Activated T-cell treated with anti-CD3 and anti-CD28 coated beads, Interleukin-2, amount 50 U/mL, for 72 hours (primary cell): ENCODE results near the gene AGAP1. TPM values are rescaled to one million over a fixed set of nuclear protein-coding genes. Genes with fewer than 3 reads are reported as not detected.
"Not testable (repeated sequence)": the region's sequence is repeated elsewhere in the genome, so short reads cannot be mapped to it uniquely, and the experiment has no call there.

Experiments used
- ATAC-seq, 2 donors: fragments of 150-1000 bp; cut with Tn5 transposase; replicated peaks in 1 of 2; 2 replicates each; pipeline ENCODE4 v1.10.0; 2021; ENCODE audit warnings: moderate library complexity in 2 of 2, mild to moderate bottlenecking in 1 of 2
- DNase-seq, 2 donors: peaks; one replicate each; pipeline ENCODE4 v3.0.0; 2021 to 2022; ENCODE audit warnings: mixed read lengths in 1 of 2
- H3K27ac Mint-ChIP-seq: one replicate; pipeline ENCODE4 v1.8.0; 2022; ENCODE audit warnings: mild to moderate bottlenecking, moderate library complexity, mixed read lengths
- H3K27me3 Mint-ChIP-seq: one replicate; pipeline ENCODE4 v1.8.0; 2022; ENCODE audit warnings: low read depth, mixed read lengths
- H3K36me3 Mint-ChIP-seq, 2 donors: one replicate each; pipeline ENCODE4 v1.8.0; 2022; ENCODE audit warnings: mixed read lengths in 2 of 2, mild to moderate bottlenecking in 1 of 2; ENCODE audit not compliant: insufficient read depth in 2 of 2
- H3K4me1 Mint-ChIP-seq: one replicate; pipeline ENCODE4 v1.8.0; 2022; ENCODE audit warnings: low read depth, mixed read lengths
- H3K4me3 Mint-ChIP-seq, 2 donors: one replicate each; pipeline ENCODE4 v1.8.0; 2022; ENCODE audit warnings: mild to moderate bottlenecking in 2 of 2, mixed read lengths in 2 of 2, moderate library complexity in 2 of 2
- H3K9me3 Mint-ChIP-seq, 2 donors: one replicate each; pipeline ENCODE4 v1.8.0; 2022; ENCODE audit warnings: mixed read lengths in 2 of 2
- total RNA-seq, 2 donors: library from RNA; stranded (reverse); gene quantifications; one replicate each; pipeline ENCODE4 v1.2.3, GENCODE V29; 2022

AGAP1 gene
- total RNA-seq, 2 donors from 2014 or later, result 0.74 to 2.9 TPM

DNA sequence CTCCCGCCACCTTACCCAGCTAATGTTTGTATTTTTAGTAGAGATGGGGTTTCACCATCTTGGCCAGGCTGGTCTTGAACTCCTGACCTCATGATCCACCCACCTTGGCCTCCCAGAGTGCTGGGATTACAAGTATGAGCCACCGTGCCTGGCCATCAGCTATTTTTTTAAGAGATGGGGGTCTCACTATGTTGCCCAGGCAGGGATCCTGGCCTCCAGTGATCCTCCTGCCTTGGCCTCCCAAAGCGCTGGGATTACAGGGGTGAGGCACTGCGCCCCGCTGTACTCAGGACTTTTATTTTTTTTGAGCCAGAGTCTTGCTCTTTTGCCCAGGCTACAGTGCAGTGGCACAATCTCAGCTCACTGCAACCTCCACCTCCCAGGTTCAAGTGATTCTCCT lies 569.0 kb downstream of the AGAP1 start:
- not testable (repeated sequence) for H3K36me3 Mint-ChIP-seq, H3K4me3 Mint-ChIP-seq, H3K4me1 Mint-ChIP-seq, H3K9me3 Mint-ChIP-seq, H3K27ac Mint-ChIP-seq, DNase-seq, ATAC-seq
- peaks cover 11% of the 10 kb centered on the region for H3K27me3 Mint-ChIP-seq

DNA sequence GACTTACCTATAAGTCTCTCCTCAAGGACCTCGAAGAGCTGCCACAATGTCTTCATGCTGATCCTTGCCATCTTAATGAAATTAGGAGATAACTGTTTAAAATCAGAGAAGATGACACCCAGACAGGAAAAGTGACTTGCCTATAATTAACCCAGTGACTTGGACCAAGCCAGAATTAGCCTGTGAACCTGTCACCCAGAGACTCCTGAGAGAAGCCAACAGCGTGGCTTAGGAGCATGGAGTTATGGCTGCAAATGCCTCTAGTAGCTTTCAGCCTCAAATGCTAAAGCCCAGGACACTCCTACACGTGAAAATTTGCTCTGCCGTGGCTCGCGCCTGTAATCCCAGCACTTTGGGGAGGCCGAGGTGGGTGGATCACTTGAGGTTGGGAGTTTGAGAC lies 570.2 kb downstream of the AGAP1 start:
- Mint-ChIP-seq H3K9me3 (no peaks in the 10 kb centered on the region), H3K4me3 (no peak overlapping the region), H3K27me3 (peaks cover 5% of the 10 kb centered on the region), H3K36me3 (no peaks in the 10 kb centered on the region), H3K4me1 (no peaks in the 10 kb centered on the region), H3K27ac (no peak overlapping the region)
- ATAC-seq (no peak), DNase-seq (no peak)

DNA sequence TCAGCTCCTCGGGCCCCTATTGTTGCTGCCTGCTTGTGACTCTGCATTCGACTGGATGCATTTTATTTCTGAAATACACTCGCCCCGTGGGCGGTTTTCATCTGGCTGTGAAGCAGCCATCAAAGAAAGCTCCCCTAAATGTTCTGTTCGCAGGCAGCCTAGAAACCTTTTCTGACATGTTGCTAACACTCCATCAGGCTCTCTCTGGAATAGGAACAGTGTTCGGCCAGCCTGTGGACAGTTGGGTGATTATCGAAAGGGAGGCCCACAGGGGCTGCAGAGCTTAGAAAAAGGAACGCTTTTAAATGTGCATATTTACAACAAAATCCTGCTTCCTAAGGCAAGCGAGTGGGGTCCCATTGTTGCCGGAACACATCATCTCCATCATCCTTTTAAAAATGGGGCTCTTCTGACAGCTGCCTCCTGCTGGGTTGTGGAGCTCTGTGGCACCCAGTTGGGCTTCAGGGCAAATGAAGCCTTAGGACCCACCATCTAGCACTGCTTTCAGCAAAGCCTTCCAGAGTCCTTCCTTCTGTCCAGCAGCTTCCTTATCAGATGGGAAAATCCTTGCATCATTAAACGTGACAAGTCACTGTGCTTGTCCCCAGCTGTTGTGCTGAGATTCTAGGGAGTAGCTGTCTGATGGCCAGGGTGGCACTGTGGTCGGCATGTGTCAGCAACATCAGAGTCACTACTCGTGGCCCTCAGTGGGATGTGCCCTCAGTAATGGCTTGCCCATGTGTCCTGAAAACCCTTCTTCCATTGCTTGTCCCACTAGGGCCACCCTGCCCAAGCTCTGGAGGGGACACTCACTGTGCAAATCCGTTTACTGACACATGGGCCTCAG lies 571.7 kb downstream of the AGAP1 start:
- H3K27ac Mint-ChIP-seq, result no peak overlapping the region
- no peak for ATAC-seq
- H3K4me1 Mint-ChIP-seq, result no peaks in the 10 kb centered on the region
- peaks cover 5% of the 10 kb centered on the region for H3K27me3 Mint-ChIP-seq
- DNase-seq, result no peak
- H3K4me3 Mint-ChIP-seq, result no peak overlapping the region
- no peaks in the 10 kb centered on the region for H3K36me3 Mint-ChIP-seq
- no peaks in the 10 kb centered on the region for H3K9me3 Mint-ChIP-seq

DNA sequence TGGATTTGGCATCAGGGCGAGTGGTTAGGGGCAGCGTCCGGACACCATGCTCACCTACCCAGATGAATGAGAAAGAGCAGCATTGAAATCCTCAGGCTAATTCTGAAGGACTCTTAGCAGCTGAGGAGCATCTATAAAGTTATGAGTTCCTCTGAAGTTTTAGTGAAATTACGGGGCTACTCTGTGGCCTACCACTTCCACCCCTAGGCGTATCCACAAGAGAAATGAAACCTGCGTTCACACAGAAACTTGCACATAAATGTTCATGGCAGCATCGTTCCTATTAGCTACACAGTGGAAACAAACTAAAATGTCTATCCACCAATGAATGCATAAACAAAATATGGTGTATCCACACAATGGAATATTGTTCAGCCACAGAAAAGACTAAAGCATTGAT lies 576.4 kb downstream of the AGAP1 start:
- Mint-ChIP-seq H3K36me3 (no peaks in the 10 kb centered on the region), H3K9me3 (no peaks in the 10 kb centered on the region), H3K27ac (no peak overlapping the region), H3K4me1 (no peaks in the 10 kb centered on the region), H3K27me3 (peaks cover 5% of the 10 kb centered on the region), H3K4me3 (no peak overlapping the region)
- ATAC-seq (no peak), DNase-seq (no peak)

DNA sequence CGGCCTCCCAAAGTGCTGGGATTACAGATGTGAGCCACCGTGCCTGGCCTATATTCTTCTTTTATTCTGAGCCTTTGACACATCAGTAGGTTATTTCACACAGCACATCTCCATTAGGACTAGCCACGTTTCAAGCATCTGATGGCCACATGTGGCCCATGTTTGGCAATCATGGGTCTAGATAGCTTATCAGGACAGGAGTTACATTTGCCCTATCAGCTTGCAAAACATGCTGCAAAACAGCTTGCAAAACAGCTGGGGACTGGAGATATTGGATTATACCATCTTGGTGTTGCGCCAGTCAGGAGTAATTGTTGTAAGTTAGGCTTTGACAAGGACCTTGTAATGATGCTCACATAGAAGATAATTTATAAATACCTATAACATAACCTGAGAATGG lies 579.4 kb downstream of the AGAP1 start:
- Mint-ChIP-seq H3K36me3 (no peaks in the 10 kb centered on the region), H3K4me3 (no peak overlapping the region), H3K27me3 (no peaks in the 10 kb centered on the region), H3K27ac (no peak overlapping the region), H3K4me1 (no peaks in the 10 kb centered on the region), H3K9me3 (no peaks in the 10 kb centered on the region)
- DNase-seq (no peak), ATAC-seq (no peak)

DNA sequence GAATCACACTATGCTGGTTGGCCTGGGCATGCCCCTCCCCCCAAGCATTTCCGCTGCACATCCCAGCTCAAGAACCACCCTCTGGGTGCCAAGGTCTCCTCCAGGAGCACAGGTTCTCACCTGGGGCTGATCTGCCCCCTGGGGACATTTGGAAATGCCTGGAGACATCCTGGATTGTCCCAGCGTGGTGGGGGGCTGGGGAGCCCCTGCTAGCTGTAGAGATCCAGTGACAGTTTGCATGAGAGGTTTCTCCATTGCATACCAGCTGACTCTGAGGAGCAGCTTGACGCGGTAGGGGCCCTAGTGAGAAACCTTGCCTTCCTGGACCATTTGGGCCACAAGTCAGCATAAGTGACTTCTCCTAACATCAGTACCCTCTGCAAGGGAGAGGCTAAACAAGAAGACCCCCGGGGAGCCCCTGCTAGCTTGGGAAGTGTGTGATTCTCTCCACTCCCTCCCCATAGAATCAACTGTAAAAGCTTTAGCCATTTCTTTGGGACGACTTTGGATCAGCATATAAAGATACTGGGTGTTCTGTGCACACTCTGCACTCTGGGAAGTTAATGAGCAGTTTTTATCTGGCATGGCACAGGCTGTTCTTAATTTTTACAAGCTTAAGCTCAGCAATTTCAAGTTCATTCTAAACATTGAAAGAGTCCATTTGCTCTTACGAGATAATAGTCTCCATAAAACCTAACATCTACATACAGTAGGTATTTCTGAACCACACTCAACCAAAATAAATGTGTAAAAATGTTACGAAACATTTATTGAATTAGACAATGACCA lies 580.2 kb downstream of the AGAP1 start:
- no peak for DNase-seq
- Mint-ChIP-seq H3K4me1 (no peaks in the 10 kb centered on the region), H3K27ac (no peak overlapping the region), H3K36me3 (no peaks in the 10 kb centered on the region), H3K9me3 (no peaks in the 10 kb centered on the region), H3K4me3 (no peak overlapping the region), H3K27me3 (no peaks in the 10 kb centered on the region)
- no peak for ATAC-seq

DNA sequence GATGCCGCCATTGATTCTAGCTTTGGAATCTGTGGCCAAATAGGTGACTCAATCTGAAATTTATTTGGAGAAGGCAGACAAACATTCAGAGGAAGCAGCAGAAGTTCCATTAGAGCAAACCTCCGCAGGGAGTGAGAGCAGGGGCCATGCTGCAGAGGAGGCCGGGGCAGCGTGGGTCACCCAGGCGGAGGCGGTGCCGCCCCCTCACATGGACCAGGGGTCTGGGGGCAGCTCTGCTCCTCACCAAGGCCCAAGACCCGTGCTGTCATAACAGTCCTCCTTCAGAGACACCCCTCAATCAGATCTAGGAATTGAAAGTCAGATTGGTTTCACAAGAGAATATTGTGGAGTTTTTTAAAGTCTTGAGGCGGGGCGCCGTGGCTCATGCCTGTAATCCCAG lies 582.0 kb downstream of the AGAP1 start:
- Mint-ChIP-seq H3K4me3 (no peak overlapping the region), H3K27me3 (peaks cover 6% of the 10 kb centered on the region), H3K4me1 (no peaks in the 10 kb centered on the region), H3K27ac (no peak overlapping the region), H3K36me3 (no peaks in the 10 kb centered on the region), H3K9me3 (no peaks in the 10 kb centered on the region)
- ATAC-seq (no peak), DNase-seq (no peak)

DNA sequence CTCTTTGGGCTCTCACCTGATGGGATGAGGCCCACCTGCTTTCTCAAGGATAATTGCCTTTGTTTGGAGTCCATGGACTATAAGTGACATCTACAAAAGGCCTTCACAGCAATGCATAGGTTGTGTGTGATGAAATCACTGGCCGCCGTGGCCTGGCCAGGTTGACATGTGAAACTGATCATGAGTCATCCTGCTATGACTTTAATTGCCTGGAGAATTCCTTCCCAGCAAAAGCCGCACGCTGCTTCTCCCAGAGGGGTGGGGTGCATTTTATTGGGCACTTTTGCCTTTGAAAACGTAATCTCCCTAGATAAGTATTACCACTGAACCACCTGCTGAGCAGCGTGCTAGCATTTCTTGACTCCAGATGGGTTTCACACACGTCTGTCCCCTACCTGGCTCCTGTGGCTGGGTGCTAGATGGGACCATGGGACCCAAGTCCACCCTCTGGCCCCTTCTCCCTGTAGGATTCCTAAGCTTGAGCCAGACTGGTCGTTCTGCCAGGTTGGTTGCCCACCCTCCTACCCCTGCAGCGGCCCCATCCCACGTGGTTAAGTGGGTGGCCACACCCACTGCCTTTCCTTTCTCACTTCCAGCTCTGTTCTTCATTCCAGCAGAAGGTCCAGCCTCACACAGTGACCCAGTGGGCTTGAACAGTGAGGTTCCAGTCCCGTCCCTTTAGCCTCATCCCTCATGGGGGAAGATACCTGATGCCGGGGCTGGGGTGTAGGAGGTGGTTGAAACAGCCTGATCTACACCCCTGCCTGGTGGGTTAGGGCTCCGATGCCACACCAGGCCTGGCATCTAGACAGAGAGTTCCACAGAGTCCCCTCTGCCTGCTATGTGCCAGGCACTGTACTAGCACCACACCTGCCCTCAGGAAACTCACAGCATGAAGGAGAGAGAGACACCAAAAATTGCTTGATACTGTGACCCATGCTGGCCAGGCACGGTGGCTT lies 584.7 kb downstream of the AGAP1 start:
- ATAC-seq (no peak), DNase-seq (no peak)
- Mint-ChIP-seq H3K4me3 (no peak overlapping the region), H3K27ac (no peak overlapping the region), H3K27me3 (peaks cover 6% of the 10 kb centered on the region), H3K36me3 (no peaks in the 10 kb centered on the region), H3K9me3 (no peaks in the 10 kb centered on the region), H3K4me1 (no peaks in the 10 kb centered on the region)

DNA sequence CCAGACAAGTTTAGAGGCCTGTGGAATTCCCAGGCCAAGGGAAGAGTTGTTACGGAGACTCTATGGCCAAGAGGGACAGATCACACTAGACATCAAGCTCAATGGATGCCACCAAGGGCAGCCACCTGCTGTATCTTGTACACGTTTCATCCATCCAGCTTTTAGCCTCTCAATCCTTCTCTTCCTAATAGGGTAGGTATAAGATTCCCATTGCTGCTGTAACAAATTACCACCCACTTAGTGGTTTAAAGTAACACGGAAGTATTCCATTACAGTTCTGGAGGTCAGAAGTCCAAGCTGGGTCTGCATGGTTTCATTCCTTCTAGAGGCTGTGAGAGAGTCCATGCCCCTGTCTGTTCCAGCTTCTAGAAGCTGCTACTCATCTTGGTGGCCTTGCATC lies 586.6 kb downstream of the AGAP1 start:
- H3K9me3 Mint-ChIP-seq, result no peaks in the 10 kb centered on the region
- H3K27ac Mint-ChIP-seq, result no peak overlapping the region
- no peak overlapping the region for H3K4me3 Mint-ChIP-seq
- ATAC-seq, result no peak
- H3K36me3 Mint-ChIP-seq, result no peaks in the 10 kb centered on the region
- peaks cover 6% of the 10 kb centered on the region for H3K27me3 Mint-ChIP-seq
- no peak for DNase-seq
- no peaks in the 10 kb centered on the region for H3K4me1 Mint-ChIP-seq

DNA sequence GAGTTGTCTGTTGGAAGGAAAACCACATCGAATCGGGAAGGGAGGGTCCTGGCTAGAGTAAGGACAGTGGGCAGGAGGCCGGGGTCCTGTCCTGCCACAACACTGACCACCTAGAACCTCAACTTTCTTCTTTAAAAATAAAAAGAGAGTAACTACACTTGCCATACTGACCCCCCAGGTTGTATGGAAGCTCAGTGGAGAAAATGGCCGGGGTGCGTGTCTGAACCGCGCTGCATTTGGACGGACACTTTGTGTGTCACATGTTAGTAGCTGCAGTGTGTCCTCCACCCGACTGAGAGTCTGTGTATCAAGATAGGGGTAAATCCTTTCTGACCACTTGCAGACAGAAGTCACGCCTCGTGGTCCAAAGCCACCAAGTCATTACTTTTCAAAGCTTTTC lies 587.3 kb downstream of the AGAP1 start:
- no peaks in the 10 kb centered on the region for H3K4me1 Mint-ChIP-seq
- no peaks in the 10 kb centered on the region for H3K36me3 Mint-ChIP-seq
- H3K4me3 Mint-ChIP-seq, result no peak overlapping the region
- ATAC-seq, result no peak
- peaks cover 6% of the 10 kb centered on the region for H3K27me3 Mint-ChIP-seq
- H3K27ac Mint-ChIP-seq, result no peak overlapping the region
- no peaks in the 10 kb centered on the region for H3K9me3 Mint-ChIP-seq
- no peak for DNase-seq

DNA sequence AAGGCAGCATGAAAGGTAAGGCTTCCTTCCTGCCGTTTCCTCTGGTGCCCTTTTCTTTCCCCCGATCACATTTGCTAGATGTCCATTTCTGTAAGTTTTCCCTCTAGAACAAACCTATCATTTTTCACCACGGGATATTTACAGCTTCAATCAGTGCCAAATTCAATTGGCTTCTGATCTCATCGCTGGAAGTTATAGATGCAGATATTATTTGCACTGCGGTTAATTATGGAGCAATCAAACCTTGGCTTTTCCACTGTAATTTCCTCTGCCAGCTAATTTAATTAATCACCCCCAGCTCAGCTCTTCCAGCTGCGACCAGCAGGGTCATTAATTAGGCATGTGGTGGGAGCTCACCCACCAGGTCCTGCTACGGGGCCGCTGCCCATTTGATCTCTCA lies 588.2 kb downstream of the AGAP1 start:
- no peak for ATAC-seq

DNA sequence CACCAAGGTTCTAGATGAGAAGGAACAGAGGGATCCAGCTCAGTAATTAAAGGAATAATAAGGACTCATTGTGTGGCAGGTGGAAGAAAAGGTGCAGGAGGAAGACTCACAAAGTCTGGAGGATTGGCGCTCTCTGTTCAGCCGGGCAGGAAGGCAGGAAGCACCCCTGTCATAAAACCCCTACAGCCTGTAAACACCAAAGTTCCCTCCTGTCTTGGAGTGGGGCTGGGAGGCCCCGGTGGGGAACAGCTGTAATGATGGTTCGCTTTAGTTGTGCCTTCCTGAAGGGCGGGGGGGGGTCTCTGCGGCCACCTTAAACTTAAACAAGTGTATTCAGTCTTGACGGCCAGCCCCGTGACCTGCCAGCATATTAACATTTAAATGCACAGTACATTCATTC lies 590.1 kb downstream of the AGAP1 start:
- no peak for DNase-seq
- H3K4me1 Mint-ChIP-seq, result no peaks in the 10 kb centered on the region
- no peaks in the 10 kb centered on the region for H3K36me3 Mint-ChIP-seq
- peaks cover 6% of the 10 kb centered on the region for H3K27me3 Mint-ChIP-seq
- no peaks in the 10 kb centered on the region for H3K9me3 Mint-ChIP-seq
- no peak overlapping the region for H3K27ac Mint-ChIP-seq
- H3K4me3 Mint-ChIP-seq, result no peak overlapping the region
- no peak for ATAC-seq

More for the DNA sequence above, 588.2 kb downstream of the AGAP1 start:
- Mint-ChIP-seq H3K4me3 (no peak overlapping the region), H3K4me1 (no peaks in the 10 kb centered on the region), H3K9me3 (no peaks in the 10 kb centered on the region), H3K36me3 (no peaks in the 10 kb centered on the region), H3K27ac (no peak overlapping the region), H3K27me3 (peaks cover 6% of the 10 kb centered on the region)
- no peak for DNase-seq

DNA sequence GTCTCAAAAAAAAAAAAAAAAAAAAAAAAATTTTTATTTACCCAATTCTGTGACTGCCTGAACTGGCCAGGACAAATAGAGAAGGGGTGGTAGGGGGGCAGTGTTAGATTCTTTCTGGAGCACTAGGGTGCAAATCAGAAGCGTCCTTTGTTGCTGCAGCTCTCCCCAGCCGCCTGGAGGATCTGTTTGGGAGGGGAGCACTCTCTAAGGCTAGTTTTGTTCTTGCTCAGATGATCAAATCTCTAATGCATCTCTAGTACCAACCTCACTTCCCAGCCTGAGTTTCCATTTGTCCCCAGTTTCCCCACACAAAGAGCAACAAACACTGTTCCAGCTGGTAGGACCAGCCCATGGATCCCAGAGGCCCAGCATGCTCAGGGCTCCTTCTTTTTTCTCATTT lies 591.4 kb downstream of the AGAP1 start:
- Mint-ChIP-seq H3K4me1 (no peaks in the 10 kb centered on the region), H3K27me3 (peaks cover under 1% of the 10 kb centered on the region), H3K4me3 (no peak overlapping the region), H3K36me3 (no peaks in the 10 kb centered on the region), H3K27ac (no peak overlapping the region), H3K9me3 (no peaks in the 10 kb centered on the region)
- DNase-seq (no peak), ATAC-seq (no peak)
